HG03045 (cell line): ENCODE results near the gene CTBP2.
"Not testable (repeated sequence)": the region's sequence is repeated elsewhere in the genome, so short reads cannot be mapped to it uniquely, and the experiment has no call there.

ENCODE experiments used
- ATAC-seq: cut with Tn5 transposase; IDR thresholded peaks from one replicate; pipeline ENCODE4 v1.9.1; 2021; ENCODE audit warnings: mild to moderate bottlenecking, moderate library complexity; ENCODE audit not compliant: unreplicated experiment

CTBP2 gene

DNA sequence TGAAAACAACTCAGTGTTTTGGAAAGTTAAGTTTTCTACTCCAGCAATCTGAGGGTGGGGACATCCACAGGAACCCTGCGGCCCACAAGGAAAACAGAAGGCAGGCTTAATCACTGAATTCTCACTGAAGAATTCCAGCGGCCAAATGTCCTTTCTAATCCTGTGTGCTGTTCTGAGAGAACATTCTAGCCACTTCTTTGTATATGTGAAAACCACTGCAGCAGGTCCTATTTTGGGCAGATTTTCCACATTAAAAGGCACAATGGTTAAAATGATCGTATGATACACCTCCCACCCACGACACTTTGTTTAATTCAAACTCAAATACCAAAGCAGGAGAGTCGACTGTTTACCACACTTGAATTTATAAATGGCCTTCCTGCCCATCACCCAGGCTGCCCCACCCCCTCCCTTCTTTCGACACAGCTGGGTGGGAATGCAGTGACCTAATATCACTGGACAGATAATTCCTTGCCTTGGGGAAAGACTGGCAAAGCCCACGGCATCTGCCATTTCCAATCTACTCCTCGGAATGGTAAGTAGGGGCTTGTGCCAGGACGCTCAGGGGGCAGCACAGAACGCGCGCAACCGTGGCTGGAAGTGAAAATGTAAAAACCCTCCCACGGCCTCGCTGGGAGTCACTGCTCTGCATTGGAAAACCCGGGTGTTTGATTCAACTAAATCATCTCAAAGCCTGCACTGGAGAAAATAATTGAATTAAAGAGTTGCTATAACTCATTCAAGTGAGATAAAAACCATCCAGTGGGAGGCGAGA lies 67.0 kb downstream of the CTBP2 start:
- ATAC-seq: no peak

DNA sequence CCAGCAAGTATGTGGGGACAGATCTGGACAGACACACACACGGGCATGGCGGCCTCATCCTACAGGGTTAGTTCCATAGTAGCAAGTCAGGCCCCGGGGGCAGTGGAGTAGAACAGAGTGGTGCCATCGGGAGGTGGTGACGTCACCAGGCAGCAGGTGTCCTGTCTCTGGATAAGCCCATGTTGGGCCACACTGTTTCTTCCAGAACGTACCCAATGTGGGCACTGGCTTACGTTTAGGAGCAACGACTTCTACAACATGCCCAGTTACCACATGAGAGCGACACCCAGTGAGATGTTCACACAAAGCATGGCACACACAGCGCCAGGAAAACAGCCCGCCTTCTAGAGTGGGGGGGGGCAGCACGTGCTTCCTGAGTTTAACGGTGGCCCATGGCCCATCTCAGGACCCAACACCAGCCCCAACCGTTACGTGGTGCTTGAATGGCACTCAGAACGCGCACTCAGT lies 67.8 kb downstream of the CTBP2 start:
- ATAC-seq: no peak

DNA sequence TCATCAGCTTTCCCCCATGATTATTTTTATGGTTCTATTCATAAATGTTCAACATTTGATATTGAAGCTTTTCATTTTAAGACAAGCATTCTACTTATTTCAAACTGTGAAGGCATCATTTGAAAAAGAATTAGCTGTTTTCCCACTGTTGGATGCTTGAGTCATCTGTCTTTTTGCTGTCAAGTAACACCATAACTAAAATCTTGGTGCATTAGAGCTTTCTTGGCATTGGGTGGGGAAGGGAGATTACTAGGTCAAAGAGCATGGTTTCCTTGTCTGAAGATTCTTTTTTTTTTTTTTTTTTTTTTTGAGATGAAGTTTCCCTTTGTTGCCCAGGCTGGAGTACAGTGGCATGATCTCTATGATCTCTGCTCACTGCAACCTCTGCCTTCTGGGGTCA lies 68.5 kb downstream of the CTBP2 start:
- ATAC-seq: no peak

DNA sequence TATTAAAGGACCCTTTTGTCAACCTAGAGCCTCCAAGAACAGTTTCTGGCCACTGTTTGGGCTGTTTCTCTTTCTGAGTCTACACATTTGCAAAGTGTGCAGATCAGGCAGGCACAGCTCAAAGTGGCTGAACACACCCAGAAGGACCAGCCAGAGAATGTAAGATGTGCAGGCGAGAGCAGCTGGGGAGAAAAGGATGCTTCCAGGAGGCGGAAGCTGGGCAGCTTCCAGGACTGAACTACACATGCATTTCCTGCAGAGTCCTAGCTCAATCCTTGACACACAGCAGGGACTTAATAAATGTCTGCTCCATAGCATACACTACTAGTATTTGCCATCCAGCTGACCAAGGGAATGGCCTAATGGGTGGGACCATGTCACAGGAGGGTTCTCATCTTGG lies 70.9 kb downstream of the CTBP2 start:
- no peak for ATAC-seq

DNA sequence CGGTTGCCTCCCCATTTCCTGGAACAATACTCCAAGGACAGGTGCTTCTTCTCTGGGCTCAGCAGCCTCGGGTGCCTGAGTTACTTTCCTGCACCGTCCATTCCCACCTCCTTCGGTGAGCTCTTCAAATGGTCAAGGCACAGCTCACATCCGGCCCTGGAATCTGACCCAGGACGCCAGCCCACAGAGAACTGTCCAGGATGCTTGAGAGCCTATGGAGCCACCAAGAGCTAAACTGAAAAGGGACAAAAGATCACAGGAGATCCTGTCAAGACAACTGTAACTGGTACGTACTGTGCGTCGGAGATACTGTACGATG lies 72.5 kb downstream of the CTBP2 start:
- ATAC-seq: no peak

DNA sequence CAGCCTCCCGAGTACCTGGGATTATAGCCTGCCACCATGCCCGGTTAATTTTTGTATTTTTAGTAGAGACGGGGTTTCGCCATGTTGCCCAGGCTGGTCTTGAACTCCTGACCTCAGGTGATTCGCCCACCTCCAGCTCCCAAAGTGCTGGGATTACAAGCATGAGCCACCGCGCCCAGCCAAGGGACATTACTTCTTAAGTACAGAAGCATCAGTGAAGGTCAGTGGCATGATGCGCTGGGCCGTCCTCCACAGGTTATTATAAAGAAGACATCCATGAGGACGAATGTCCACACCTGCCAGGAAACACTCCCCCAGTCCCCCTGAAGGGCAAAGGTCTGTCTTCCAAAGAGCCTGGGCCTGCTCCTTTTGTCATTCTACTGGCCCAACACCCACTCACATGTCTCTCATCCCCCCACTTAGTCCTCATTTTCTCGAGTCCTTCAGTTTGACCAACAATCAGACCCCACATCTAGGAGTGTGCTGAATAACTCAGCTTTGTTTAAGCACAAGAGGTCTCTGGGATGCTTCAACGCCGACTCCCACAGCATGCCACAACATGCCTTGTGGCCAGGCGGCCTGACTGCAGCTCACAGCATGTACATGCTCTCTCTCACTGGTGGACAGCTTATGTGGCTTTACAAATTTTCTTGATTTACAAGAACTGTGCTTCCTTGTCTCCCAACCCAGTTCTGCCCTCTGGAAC lies 73.0 kb downstream of the CTBP2 start:
- no peak for ATAC-seq

DNA sequence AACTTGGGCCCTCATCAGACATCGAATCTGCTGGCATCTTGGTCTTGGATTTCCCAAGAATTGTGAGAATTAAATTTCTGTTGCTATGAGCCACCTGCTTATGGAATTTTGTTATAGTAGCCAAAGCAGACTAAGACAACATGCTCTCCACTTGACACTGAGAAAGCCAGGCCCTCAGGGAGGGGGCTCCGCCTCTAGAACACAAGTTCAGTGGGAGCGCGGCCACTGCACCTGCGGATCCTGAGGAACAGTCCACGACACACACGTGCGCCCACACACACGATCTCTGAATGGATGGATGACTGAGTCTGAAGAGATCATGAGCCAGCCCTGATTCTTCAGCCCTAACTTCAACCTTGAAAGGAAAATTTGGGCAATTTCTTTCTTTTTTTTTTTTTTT lies 73.7 kb downstream of the CTBP2 start:
- ATAC-seq: no peak

DNA sequence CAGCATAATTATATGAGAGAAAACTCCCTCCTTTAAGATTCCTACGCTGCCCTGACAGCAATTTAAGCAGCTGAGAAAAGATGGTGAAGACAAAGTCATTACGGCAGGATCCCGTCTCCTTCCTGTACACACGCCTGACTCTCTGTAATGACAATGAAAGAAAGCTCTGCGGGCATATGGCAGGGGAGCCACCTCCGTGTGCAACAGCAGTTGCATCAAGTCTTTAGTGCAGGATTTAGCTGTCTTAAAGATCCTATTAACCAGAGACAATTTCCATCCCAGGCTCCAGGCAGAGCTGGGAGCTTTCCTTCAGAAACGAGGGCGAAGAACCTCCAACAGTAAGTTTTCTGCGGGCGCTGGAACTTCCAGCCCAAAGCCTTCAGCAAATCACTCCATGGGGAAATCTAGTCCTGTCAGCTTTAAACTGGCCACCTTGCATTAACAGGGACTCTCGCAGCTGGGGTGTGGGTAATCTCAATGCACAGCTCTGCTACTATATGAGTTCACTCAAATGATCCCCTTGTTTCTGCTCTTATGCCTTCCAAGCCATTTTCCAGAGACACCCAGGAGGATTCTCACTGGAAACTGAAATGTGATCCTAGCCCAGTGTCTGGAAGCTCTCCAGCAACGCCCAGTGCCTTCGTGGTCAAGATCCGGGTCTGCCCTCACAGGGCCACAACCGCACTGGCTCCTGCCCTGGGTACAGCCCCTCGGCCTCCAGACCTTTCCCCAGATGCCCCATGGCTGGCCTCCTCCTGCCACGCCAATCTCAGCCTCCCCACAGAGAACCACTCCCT lies 74.9 kb downstream of the CTBP2 start:
- ATAC-seq: no peak

DNA sequence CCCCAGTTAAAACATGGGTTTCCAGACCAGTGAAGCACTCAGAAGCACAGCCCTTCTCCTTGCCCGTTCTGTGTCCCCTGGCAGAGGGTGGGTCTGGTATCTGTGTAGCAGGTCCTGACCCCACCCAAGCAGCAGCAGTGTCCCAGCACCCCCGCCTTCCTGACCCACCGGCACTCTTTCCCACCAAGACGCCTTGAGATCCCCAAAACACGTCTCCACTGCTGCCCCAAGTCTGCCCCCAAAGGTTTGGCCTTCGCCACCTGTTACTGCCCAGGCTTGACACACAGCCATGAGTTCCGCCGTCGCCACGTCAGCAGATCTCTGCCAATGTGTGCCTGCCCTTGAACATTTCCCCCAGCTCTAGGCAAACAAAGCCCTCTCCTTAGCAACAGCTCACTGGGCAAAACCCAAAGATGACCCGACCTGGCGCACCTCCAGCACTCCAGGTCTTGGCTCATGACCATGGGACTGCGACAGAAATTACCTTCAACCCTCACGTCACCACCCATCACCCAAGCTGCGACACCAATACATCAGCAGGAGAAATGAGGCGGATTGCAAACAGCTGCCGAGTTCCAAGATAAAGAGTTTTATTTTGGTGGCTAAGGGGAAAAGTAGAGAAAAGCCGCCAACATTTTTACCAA lies 75.6 kb downstream of the CTBP2 start:
- no peak for ATAC-seq

DNA sequence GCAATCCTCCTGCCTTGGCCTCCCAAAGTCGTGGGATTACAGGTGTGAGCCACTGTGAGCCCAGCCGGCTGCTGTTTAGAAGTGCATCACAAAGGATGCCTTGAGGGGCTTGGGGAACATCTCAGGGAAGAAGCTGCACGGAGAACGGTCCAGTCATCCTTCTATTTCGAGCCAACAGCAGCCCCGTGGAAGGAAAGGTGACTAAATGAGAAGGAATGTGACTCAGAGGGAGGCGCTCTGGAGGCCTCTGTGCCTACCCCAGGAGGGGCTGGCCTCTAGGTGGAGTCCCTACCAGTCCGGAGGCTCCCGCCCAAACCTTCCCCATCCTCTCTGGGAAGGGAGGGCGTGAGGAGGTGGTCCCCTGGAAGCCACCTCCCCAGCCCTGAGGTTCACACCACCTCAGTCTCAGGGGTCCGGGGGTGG lies 76.2 kb downstream of the CTBP2 start:
- no peak for ATAC-seq

DNA sequence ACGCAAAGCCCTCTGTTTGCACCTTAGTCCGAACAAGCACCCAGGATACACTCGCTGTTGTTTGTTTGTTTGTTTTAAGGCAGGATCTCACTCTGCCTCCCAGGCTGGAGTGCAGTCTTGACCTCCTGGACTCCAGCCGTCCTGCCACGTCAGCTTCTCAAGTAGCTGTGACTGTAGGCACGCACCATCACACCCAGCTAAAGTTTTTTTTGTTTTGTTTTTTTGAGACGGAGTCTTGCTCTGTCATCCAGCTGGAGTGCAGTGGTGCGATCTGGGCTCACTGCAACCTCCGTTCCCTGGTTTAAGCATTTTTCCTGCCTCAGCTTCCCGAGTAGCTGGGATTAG lies 76.8 kb downstream of the CTBP2 start:
- no peak for ATAC-seq

DNA sequence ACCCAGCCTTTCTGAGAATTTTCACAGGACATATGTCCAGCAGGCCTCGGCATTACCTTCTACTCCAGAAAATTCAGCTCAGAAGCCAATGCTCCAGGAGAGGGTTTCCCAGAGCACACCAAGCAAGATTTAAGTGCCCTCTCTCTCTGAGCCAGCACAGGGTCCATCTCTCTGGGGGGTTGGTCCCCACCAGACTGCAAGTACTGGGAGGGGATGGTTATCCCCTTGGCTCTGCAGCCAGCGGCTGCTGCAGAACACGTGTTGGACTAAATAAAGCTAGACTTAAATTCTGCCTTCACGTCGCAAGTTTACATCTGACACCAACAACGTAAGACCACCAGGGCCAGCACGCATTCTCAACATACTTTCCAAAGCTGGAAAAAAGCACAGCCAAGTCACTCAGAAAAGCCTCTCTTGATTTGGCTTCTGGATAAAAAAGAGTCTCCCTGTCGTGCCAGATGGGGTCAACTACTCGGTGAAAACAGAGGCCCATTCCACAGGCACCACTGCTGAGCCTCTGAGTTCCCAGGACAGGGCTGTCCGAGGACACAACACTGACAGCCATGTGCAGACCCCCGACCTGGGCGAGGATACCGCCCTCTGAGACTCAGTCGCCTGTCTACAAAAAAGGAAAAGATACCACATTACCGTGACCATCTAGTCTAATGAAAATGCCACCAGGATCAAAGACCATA lies 77.3 kb downstream of the CTBP2 start:
- ATAC-seq: no peak

DNA sequence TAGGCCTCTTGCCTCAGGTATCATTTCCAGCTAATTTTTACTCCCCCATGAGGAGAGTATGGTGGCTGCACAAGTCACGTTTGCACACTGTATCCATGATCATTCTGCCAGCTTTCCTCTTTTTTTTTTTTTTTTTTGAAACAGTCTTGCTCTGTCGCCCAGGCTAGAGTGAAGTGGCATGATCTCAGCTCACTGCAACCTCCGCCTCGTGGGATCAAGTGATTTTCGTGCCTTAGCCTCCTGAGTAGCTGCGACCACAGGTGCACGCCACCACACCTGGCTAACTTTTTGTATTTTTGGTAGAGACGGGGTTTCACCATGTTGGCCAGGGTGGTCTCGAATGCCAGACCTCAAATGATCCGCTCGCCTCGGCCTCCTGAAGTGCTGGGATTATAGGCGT lies 77.9 kb downstream of the CTBP2 start:
- not testable (repeated sequence) for ATAC-seq

DNA sequence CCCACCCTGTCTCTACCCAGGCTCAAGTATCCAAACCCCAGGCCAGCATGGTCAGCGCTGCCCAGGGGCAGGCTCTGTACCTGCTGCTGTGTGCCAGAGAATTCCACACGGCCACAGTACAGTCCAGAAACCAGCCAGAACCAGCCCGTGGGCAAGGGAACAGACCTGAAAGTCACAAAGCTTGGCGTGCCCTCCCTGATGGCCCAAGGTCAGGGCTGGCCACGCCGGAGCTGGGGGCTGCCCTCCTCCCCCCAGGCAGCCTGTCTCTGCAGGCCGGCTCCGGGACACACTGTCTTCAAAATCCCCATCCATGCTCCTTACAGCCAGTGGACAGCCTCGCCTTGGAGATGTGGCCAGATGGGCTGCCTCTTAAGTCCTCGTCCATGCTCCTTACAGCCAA lies 78.4 kb downstream of the CTBP2 start:
- ATAC-seq: no peak

DNA sequence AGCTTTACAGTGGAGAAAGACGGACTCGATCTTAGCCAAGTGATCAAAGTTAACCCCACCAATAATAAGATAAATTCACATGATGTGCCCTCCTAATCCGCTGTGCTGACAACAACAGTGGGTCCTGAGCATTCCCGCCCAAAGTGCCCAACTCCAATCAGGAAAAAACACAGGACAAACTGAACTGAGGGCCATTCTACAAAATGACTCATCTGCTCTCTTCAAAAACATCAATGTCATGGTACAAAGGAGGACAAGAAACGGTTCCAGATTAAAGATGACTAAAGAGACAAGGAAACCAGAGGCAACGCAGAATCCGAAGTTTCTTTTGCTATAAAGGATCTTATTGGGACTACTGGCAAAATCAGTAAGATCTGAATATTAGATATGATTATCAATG lies 79.4 kb downstream of the CTBP2 start:
- ATAC-seq: no peak

DNA sequence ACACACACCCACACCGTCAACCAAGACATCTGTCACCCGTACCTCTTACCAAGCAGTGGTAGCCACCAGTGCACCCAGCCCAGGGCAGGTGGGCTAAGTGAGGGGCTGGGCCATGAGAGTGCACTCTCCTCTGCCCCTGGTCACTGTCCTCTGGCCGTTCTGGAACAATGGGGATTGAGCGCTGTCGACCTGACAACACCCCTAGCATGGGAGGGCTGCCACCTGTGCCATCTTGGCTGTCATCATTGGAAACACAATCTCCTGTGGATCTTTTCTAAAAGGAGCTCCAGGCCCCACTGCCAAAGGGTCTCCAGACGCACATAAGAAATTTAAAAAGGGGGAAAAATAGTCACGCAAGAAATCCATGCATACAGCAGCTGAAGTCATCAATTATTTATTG lies 80.1 kb downstream of the CTBP2 start:
- ATAC-seq: no peak

DNA sequence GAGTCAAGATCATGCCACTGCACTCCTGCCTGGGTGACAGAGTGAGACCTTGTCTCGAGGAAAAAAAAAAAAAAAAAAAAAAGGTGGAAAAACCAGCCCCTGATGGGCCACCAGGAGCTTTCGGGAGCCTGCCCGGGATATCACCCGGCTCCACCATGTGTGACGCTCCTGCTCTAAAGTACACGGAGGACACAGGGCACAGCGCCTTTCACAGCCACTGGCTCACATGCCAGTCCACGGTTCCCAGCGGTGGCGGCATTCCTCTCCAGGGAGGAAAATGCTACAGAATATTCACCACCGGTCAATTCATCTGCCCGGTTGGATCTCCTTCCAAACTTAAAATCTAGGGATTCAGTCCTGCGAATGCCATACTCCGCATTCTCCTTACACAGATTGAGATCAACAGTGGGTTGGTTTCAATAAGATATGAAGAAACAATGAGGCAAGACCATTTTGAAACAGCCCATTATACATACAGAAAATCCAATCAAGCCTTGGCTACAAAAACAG lies 81.2 kb downstream of the CTBP2 start:
- ATAC-seq: no peak

DNA sequence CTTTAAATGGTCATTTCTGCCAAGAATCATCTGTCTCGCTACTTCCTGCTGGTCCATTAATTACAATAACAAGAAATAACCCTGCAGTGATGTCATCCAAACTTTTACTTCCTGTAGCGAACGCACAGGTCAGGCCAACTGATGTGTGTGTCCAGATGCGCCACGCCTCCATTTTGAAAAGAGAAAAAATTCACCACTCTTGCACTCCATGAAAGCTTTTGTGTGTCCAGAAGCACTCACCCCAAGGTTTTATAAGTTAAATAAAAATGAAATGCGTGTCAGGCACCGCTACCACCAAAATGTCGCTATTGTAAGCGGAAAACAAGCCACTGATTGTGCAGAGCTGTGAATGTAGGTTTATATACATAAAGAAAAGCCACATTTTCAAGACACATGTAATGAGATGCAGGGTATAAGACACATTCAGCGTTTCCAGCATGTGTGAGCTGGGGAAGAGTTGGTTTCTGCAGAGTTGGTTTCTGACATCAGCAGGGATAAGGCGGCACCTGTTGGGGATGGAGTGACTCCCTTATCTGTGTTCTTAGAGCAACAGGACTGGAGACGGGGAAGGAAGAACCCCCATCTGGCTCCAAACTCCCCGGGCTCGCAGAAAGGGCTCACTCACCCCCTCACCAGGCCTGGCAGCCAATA lies 83.3 kb downstream of the CTBP2 start:
- ATAC-seq: no peak

DNA sequence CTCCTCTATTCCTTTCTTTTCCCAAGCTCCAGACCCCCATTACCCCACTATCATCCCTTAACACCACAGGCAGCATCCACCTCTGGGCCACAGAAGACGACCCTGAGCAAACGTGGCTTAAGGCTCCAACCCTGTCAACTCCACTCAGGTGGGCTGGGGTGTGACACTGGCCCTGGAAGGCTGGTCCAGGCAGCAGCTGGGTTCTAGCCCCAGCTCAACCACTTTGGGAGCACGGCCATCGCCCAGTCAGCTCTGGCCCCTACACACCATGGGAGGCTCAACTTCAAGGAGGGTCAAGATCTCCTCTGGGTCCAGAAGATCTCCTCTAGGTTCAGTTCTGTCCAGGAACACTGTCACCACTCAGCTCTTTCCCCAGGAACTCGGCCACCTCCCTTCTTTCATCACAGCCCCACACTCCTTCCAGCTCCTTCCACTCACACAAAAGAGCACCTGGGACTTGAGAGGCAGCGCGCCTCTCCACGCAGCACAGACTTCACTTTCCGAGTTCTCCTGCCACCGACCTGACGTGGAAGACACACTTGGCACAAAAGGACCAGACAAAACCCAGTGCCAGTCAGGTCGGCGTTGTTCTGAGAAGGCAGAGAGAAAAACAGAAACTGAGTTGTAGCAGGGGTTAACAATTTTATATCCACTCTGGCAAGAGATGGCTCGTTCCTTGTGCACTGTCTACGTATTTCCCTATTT lies 84.1 kb downstream of the CTBP2 start:
- ATAC-seq: no peak

DNA sequence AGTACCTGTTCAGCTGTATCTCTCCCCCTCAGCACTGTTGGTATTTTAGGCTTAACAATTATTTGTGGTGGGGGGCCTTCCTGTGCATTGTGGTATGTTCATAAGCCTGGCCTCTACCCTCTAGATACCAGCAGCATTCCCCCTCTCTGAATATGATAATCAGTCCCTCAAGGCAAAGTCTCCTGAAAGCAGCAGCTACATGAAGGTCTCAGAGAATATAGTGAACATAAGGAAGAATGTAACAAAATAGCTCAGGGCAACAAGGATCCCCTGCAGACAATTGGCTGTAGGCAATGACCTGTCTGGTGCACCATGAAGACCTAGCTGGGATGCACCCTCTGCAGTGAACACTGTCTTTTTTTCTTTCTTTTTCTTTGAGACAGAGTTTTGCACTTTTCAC lies 86.4 kb downstream of the CTBP2 start:
- no peak for ATAC-seq
